Fibroblast of gingiva (primary cell): ENCODE measurements around the gene DCUN1D5.

Experiments
- DNase-seq: peaks from one replicate; pipeline ENCODE4 v3.0.0-alpha.2; 2011; ENCODE audit warnings: low read depth

The DCUN1D5 gene

GRCh38 chr11:103091801-103092524 lies at the start of gene DCUN1D5:
Gene DCUN1D5 (minus strand): TSS chr11:103092160. CDS start chr11:103091872, 288 bp downstream.
- DNase-seq, result peak; percentile 94

GRCh38 chr11:103125462-103125861 lies 33.5 kb upstream of the DCUN1D5 start:
- DNase-seq, result no peak

- no peak for DNase-seq
These were observed 22.9 kb upstream of the DCUN1D5 start for GRCh38 chr11:103114836-103115235.

- no peak for DNase-seq
These were observed 20.4 kb upstream of the DCUN1D5 start for GRCh38 chr11:103112364-103112763.

- no peak for DNase-seq
These were observed 19.4 kb upstream of the DCUN1D5 start for GRCh38 chr11:103111400-103111799.

- DNase-seq, result peak; percentile 66
These were observed 18.4 kb upstream of the DCUN1D5 start for GRCh38 chr11:103110391-103110790.

GRCh38 chr11:103109818-103110388 lies 17.9 kb upstream of the DCUN1D5 start:
- DNase-seq, result peak; percentile 9

- peak; percentile 94 for DNase-seq
These were observed 17.2 kb upstream of the DCUN1D5 start, which contains the start of gene DYNC2H1 for GRCh38 chr11:103108933-103109817. Gene DYNC2H1 (plus strand): TSS chr11:103109426. CDS start chr11:103109575, 149 bp downstream.

- no peak for DNase-seq
These were observed 5.3 kb upstream of the DCUN1D5 start for GRCh38 chr11:103097279-103097678.

GRCh38 chr11:103091064-103091800 lies 728 bp downstream of the DCUN1D5 start:
- peak; percentile 11 for DNase-seq

GRCh38 chr11:103086461-103086860 lies 5.5 kb downstream of the DCUN1D5 start:
- no peak for DNase-seq

GRCh38 chr11:103085758-103086365 lies 6.1 kb downstream of the DCUN1D5 start:
- DNase-seq, result no peak

- DNase-seq, result peak; percentile 11
These were observed 12.1 kb downstream of the DCUN1D5 start for GRCh38 chr11:103079833-103080232.

GRCh38 chr11:103078710-103079109 lies 13.2 kb downstream of the DCUN1D5 start:
- DNase-seq, result no peak

GRCh38 chr11:103077554-103077953 lies 14.4 kb downstream of the DCUN1D5 start:
- DNase-seq, result no peak

- DNase-seq, result no peak
These were observed 15.6 kb downstream of the DCUN1D5 start for GRCh38 chr11:103076361-103076760.

- no peak for DNase-seq
These were observed 21.0 kb downstream of the DCUN1D5 start for GRCh38 chr11:103071008-103071407.

- no peak for DNase-seq
These were observed 21.8 kb downstream of the DCUN1D5 start for GRCh38 chr11:103070142-103070541.

GRCh38 chr11:103069367-103069766 lies 22.6 kb downstream of the DCUN1D5 start:
- DNase-seq, result no peak

GRCh38 chr11:103067118-103067517 lies 24.8 kb downstream of the DCUN1D5 start:
- DNase-seq, result no peak

GRCh38 chr11:103061656-103062055 lies 30.3 kb downstream of the DCUN1D5 start:
- no peak for DNase-seq
